Stimulated activated CD8-positive, alpha-beta memory T cell treated with anti-CD3 and anti-CD28 coated beads, Interleukin-12 subunit alpha, Interleukin-12 subunit beta, amount 100 ng/mL, for 4 hours (primary cell): ENCODE data around the gene RUSC2.
"Not testable (repeated sequence)": the region's sequence is repeated elsewhere in the genome, so short reads cannot be mapped to it uniquely, and the experiment has no call there.

Experiments
- DNase-seq: peaks from one replicate; pipeline ENCODE4 v3.0.0-alpha.2; 2020; ENCODE audit warnings: low read depth

The RUSC2 gene

DNA sequence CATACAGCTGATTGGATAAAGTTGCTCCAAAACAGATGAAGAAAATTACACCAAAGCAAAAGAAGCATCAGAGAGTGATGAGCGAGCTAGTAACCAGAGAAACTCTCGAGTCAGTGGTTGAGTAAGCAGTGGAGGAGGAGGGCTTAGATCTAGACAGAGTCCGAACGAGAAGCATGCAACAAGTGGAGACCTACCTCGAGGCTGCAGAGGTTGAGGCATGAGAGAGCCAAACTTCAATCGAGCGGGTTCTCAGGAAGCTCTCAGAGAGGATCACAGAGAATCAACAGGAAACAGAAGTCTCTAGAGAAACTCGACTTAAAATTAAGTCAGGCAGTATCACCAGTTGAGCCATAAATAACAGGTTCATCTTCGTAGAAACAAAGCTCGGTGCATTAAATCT, 6.1 kb downstream of the RUSC2 start:
- DNase-seq = no peak

DNA sequence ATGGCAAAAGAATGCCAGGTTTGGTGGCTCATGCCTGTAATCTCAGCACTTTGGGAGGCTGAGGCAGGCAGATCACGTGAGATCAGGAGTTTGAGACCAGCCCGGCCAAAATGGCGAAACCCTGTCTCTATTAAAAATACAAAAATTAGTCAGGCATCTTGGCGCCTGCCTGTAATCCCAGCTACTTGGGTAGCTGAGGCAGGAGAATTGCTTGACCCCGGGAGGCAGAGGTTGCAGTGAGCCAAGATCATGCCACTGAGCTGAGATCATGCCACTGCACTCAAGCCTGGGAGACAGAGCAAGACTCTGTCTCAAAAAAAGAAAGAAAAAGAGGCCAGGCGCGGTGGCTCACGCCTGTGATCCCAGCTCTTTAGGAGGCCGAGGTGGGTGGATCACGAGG, 8.3 kb downstream of the RUSC2 start:
- not testable (repeated sequence) for DNase-seq

DNA sequence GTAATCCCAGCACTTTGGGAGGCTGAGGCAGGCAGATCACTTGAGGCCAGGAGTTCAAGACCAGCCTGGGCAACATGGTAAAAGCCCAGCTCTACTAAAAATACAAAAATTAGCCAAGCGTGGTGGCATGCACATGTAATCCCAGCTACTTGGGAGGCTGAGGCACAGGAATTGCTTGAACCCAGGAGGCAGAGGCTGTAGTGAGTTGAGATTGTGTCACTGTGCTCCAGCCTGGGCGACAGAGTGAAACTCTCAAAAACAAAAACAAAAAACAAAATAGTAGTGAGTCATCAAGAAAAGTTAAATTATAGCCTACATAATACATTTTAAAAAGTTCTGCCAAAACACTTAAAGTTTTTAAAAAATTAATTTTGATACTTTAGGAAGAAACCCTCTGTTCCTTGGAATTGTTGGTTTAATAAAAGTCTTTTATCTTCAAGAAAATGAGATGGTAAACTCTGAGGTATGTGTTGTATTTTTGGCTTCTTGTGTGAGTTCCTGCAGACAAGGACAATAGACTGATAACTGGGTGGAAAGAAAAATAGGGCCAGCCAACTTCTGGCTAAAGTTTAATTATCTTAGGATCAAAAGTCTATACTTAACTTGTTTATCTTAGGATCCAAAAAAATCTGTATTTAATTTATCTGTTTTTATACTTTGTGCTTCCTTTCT, 9.3 kb downstream of the RUSC2 start:
- no peak for DNase-seq

DNA sequence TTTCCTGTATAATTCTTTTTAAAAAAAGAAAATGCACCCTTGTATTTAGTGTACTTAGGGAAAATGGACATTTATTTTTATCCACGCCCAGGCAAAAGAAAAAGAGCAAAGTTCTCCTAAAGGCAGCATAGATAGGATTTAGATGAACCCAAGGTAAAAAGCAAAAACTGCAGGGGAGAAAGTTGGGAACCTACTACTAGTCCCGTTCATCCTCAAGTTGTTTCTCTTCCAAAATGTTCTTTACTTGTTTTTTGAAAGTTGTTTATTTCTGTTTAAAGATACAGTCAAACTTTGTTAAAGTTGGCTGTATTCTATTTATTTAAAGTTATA, 9.8 kb downstream of the RUSC2 start:
- no peak for DNase-seq

DNA sequence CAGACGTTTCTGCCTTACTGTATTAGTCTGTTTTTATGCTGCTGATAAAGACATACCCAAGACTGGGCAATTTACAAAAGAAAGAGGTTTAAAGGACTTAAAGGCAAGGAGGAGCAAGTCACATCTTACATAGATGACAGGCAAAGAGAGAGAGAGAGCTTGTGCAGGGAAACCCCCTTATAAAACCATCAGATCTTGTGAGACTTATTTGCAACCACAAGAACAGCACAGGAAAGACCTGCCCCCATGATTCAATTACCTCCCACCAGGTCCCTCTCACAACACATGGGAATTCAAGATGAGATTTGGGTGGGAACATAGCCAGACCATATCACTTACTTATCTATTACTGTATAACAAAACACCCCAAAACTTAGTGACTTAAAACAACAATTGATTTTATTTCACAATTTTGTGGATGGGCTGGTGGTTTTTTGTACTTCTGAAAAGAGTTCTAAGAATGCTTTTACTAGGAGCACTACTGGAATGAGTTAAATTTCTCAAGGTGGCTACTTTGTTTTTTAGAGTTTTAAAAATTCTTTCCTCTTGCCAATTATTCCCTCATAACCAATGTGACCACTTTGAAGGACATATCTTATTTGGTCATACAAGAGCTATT, 10.3 kb downstream of the RUSC2 start:
- DNase-seq = no peak

DNA sequence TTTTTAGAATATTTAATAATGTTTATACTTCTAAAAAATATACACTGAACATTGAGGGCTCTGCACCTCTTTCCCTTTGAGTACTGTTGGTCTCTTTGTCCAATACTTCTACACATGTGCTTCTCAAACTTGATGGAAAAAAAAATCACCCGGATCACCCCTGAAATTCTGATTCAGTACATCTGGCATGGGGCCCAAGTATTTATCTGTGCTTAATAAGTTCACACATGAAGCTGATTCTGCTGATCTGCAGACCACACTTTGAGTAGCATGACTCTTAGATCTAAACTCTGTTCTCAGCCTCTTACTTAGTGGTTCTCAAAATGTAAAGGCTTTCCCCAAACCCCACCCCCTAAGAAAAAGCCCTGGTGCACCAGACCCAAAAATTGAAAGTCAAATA, 12.0 kb downstream of the RUSC2 start:
- DNase-seq = no peak

DNA sequence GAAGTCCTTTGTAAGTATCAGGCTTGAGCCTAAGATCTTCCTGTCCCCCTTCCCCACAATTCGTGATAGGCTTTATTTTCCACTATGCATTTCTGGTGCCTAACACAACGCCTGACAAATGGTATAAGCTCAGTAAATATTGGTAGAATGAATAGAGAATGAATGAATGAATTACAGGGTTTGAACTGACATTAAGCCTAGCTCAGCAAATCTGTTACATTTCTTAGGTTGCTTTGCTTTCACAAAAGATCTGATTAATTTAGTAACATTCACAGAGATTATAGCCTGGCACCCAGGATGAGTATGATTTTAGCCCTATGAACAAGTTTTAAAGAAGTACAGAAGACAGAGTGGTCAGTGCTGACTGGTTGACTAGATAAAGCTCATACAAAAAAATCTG, 16.4 kb downstream of the RUSC2 start:
- DNase-seq = no peak

DNA sequence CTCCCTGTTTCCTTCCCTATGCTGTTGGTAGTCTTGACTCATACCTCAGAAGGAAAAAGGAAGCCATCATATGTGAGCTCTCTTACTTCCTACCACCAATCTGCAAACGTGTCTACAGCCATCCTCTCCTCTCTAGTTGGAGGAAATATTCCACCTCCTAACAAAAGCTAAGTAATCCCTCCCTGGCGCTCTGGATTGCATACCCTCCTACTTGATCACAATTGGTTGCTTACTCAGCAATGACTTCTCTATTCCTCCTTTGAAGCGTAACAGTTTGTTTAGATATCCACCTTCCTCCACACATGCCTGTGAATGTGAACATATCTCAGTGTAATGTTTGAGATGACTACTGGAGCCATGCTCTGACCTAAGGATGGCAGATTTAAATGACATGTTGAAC, 18.2 kb downstream of the RUSC2 start:
- DNase-seq = no peak

DNA sequence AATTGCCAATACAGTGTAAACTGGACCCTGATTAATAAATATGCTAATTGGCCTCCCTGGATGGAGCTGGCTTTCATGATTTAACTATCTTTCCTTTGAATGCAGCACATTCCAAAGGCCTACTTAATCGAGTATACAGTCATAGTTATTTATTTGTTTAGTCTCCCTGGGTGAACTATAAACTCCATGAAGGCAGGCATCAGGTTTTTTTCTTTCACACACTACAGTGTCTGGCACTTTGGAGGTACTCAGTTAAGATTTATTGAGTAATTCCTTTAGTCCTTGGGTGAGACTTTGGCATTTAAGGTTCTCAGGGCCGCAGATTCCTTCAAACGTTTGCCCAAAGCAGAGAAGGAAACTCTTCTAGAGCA, 20.5 kb downstream of the RUSC2 start:
- no peak for DNase-seq

DNA sequence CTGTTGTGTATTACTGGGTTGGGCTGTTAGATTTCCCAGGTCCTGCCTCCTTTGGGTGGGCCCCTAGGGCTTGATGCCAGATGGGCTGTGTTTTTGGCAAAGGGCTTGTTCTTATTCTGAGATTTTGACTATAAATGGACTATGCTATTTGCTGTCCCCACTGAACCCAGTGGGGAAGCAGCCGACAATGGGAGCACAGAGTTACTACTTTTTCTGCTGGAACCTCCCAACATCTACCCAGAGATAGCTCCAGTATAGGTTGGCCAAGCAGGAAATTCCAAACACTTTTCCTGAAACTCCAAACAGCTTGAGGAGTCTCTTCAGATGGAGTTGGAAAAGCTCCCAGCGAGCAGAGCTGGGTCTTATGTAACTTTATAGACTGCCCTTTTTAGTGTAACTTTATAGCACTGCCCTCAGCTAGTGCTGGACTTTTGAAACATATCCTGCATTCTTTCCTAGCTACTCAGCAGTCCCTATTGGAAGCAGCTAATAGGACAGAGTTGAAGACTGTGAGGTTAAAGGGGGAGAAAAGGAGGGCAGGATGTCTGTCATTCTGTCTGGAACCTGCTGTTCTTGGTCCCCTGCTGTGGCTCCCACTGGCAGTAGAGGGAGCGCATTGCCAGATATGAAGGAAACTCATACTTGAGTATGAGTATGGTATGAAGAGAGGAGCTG, 21.0 kb downstream of the RUSC2 start:
- DNase-seq = no peak

DNA sequence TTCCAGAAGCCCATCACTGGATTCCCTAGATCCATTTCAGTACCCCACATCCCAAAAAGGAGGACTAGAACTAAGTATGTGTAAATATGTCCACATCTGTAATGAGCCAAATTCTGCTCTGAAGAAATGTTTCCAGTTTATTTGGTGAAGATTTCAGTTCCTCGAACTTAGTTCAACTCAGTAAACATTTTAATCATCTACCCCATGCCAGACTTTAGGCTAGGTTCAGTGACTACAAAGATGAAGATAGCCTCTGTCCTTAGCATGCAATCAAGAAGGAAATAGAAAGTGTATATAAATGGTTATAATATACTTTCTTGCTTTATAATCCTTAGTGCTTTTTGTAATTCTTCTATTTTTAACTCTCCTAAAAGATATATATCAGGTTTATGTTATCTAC, 21.5 kb downstream of the RUSC2 start:
- DNase-seq = no peak

DNA sequence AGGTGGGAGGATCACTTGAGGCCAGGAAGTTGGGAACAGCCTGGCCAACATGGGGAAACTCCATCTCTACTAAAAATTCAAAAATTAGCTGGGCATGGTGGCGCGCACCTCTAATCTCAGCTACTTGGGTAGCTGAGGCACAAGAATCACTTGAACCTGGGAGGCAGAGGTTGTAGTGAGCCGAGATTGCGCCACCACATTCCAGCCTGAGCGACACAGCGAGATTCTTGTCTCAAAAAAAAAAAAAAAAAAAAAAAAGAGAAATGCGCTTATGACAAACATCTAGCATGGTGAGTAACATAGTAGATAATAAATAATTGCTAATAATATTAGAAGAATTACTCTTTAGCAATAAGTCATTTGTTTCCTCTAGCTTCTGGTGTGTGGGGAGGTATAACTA, 25.9 kb downstream of the RUSC2 start:
- DNase-seq = no peak

DNA sequence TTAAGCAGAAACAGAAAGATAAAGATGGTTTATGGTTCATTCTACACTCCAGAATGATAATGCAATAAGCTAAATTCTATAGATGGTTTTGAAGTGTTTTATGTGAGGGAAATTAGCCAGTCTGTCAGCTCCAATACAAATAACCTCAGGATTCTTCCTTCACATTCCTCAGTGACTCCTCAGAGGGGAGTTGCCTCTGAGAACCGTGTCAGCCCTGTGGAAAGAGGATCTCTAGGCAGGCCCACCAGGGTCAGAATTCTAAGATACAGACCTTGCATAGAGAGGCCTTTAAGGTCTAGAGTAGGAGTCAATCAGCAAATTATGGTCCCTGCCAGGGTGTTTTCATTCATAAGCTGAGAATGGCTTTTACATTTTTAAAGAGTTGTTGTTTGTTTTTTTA, 26.6 kb downstream of the RUSC2 start:
- no peak for DNase-seq

DNA sequence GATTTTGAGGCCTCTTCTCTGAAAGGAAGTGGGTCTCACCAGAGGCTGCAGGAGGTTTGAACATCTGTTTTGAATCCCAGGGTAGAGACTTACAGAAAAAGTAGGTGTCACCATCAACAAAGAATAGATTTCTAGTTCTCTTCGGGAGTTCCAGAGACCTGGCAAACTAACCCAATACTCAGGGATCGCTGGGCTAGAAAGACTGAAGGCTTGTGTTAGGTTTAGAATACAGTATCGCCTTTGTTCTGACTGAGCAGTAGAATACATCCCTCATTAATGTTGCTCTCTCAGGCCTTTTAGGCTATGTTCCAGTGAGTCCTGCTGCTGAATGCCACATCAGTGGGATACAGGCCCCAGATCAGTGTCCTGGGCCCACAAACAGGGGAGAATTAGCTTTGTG, 27.2 kb downstream of the RUSC2 start:
- DNase-seq = no peak

DNA sequence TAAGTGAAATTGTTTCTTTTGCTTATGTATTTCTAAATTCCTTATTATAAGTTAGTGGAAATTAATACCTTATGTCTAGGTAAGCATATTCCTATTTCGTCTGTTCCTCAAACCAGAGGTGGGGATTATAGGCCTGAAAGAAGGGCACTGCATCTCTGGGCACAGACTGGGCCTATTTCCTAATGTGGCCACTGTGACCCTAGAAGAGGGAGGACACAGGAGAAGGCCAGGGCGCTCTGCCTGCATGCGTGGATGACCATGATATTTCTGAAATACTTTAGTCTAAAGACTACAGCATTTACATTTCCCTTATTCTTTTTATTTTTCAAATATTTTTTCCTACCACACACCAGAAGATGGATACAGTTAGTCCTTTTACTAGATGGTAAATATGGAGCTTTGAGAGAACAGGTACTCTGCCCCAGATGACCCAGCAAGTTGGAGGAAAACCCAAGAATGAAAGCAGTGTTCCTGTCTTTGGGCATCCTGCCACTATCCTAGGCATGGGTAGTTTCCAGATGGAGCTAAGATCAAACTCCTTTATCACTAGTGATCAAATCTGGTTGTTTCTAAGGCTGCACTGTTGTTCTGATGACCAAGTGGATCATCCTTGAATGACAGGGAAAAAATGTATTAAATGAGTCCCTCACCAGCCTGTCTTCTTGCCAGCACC, 27.8 kb downstream of the RUSC2 start:
- no peak for DNase-seq

DNA sequence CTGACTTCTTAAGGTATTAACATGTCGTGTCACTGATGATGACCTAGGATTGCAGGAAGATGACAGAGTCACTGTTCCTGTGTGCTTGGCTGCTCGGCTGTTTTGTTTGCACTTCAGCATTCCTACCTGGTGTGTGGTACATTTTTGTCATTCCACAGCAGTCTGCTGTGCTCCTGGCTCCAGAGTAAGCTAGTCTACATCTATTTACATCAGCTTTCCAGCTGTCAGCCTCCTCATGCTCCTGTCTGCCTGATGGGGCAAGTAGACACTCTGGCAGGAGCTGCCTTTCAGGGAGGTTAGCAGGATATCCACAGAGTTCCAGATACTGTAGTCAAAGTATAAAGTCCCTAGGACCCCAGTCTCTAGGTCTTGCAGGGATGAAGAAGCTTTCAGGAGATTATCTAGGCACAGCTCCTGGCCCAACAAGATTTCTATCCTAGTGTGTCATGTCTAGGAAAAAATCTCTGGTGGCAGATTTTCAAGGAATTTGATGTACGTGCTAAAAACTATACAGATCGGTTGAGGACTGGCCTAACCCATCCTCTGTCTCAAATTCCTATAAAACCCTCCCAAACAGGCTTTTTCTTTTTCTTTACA, 28.4 kb downstream of the RUSC2 start:
- DNase-seq = no peak

DNA sequence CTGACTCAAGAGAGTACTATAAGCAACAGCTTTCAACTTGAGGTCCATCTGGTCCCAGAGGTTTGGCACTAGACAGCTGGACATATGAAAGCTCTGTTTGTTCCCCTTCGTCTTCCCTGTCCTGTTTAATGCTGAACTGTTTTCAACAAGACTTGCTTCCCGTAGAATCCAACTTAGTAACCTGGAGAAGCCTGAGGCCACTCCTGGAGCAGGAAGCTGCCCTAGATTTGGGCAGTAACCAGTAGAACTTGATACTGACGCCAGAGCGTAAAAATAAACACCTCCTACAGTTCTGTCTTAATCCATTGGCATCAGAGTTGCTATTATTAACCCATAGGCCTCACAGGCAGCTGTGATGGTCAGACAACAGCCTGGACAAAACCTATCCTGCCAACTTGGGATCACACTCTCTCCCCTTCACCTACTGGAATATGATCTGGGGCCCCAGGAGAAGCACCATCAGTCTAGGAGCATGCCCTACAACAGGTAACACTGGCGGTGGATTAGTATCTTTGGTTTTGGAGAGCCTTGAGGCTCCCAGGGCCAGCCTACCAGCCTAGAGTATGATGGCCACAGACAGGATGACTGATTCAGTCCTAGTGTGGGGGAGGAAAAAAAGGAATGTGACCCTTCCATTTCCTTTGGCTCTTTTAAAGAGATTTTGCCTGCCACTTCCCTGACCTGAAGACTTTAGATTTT, 29.2 kb downstream of the RUSC2 start:
- no peak for DNase-seq

DNA sequence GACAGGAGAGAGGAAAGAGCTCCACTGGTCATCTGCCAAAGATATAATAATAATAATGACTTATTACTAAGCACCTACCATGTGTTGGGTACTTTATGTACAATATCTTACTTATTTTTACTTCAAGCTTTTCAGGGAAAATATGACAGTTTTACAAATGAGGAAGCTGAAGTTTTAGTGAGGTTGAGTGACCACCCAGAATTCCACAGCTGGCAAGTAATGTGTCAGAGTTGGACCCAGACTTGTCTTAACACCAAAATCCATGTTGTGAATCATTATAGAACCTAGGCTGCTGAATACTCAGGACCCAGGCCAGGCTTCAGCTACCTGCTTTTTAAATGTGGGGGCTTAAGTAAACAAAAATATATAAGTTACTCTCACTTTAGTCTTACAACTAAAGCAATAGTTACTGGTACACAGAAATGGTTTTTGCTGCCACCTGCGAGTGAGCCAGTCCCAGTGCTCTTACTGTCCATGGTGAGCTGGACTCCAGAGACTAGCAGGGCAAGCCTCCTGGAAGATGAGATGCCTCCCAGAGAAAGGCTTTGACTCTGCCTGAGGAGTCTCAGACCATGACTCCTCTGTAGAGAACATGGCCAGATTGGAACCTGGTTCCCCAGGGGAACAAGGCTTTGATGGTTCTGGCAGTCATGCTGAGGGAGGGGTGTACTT, 29.9 kb downstream of the RUSC2 start:
- no peak for DNase-seq

DNA sequence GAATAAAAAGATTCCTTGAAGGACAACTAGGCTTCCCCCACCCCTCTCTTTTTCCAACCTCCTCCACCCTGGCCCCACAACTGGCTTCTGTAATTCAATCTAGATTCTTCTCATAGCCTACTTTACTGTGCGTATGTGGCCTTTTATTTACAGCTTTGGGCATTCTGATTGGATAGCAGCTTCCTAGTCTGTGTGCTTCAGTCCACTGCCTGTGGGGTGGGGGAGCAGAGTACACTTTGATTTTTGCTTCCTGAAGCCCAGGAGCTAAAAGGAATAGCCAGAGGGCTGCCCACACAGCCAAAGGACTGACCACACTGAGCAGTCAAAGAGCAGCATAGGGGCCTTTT, 30.4 kb downstream of the RUSC2 start:
- no peak for DNase-seq

DNA sequence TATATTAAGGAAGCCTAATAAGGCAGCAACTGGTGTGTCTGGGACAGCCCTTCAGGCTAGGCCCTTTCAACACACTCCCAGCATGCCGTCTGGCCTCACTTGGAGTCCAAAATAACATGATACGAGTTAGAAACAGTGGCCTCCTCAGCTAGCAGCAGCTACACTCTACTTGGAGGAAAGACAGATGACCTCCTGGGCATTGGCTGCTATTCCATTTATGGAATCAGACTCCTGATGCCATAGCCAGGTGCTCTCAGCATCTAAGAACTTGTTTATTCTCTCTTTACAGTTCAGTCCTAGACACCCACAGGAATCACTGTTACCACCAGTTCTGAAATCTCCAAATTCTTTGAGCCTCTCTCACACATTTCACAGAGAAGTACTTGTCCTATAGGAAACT, 31.8 kb downstream of the RUSC2 start:
- no peak for DNase-seq

DNA sequence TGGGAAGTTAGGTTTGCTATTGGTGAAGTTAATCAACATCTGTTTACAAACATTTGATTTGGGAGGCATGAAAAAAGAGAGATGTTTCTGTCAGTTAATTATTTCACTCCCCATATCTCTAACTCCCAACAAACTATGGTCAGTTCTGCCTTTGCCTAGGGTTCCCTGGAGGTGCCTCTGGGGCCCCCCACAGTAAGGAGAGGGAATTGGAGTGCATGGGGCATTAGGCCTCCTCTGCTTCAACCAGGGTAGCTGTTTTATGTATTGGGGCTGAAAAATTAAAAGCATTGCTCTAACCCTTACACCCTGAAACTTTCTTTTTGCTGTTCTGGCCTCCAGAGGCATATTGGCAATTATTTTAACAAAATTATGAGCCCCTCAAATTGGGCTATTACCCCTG, 32.3 kb downstream of the RUSC2 start:
- DNase-seq = no peak

DNA sequence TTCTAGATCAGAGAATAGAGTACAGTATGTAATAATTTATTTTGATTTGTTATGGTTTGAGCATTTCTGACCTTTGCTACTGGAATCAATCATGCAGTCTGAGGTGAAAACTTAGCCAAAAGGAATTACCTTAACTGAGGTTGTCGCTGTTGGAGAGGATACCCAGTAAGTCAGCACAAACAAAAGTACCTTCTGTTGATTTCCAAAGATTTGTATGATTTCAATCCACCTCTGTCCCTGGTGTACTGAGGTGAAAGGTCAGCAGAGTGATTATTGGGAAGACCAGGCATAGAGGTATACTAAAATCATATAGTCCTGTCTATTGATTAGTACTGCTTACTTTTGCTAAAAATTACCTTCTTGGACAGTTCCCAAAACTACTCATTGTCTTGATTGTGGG, 32.8 kb downstream of the RUSC2 start:
- no peak for DNase-seq
